Measurements from ENCODE around the gene TMEM244. TPM values are rescaled to one million over a fixed set of nuclear protein-coding genes. Genes with fewer than 3 reads are reported as not detected.

TMEM244 gene
- total RNA-seq, 4 donors from 2014 or later, result not detected

DNA sequence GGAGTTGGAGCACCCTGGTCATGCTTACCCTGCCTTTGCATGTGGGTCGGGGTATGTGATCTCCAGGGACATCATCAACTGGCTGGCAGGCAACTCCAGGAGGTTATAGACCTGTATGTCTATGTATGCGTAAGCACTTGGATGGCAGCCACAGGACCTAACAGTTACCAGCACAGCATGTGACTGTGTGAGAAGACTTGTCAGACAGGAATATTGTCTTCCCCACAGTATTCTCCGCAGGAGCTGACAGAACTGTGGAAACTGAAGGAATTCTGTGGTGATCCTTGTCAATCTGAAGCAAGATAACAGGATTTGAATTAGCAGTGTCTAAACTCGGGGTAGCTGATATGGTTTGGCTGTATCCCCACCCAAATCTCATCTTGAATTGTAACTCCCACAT, 59.2 kb downstream of the TMEM244 start:
- WGBS, 2 donors, result 28 to 44% methylated on average over 3 to 4 of the region's 4 CpGs
- Histone ChIP-seq H3K36me3 (no peaks in the 10 kb centered on the region), H3K4me3 (no peak overlapping the region), H3K27me3 (no peaks in the 10 kb centered on the region), H3K27ac (no peak overlapping the region), H3K4me1 (peaks cover 0 to 9% (median 0%) of the 10 kb centered on the region in 3 donors), H3K9me3 (no peaks in the 10 kb centered on the region)
- intact Hi-C loops (cut with DNase I), result no loop called here
- DNase-seq, result no peak
- TF ChIP-seq, protein P1, sequence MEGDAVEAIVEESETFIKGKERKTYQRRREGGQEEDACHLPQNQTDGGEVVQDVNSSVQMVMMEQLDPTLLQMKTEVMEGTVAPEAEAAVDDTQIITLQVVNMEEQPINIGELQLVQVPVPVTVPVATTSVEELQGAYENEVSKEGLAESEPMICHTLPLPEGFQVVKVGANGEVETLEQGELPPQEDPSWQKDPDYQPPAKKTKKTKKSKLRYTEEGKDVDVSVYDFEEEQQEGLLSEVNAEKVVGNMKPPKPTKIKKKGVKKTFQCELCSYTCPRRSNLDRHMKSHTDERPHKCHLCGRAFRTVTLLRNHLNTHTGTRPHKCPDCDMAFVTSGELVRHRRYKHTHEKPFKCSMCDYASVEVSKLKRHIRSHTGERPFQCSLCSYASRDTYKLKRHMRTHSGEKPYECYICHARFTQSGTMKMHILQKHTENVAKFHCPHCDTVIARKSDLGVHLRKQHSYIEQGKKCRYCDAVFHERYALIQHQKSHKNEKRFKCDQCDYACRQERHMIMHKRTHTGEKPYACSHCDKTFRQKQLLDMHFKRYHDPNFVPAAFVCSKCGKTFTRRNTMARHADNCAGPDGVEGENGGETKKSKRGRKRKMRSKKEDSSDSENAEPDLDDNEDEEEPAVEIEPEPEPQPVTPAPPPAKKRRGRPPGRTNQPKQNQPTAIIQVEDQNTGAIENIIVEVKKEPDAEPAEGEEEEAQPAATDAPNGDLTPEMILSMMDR (IDR thresholded peaks at IDR 0.05), result no peak
- TF ChIP-seq POLR2A (IDR thresholded peaks at IDR 0.05), result no peak

DNA sequence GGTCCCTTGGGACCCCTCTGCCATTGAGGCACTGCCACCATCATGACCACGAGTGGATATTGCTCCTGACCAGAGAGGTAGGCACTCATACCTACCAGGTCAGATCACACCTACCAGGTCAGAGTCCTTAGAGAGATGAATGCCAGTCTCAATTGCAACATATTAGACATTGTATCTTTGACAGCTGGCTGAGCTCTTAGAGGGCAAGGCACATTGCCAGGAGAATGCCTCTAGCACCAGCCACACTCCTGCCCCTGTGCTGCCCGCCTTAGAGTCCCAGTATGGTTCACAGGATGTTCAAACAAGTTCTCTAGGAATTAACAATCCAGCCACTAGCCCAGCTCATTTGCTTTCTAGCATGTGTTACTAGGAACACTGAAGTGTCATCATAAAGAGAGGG, 65.9 kb downstream of the TMEM244 start:
- 44% methylated on average over 2 of the region's 2 CpGs; no CpG with 5 or more reads in 1 of the 2 donors for WGBS, 2 donors
- Histone ChIP-seq H3K9me3 (no peaks in the 10 kb centered on the region), H3K27me3 (peaks cover 0 to 5% (median 0%) of the 10 kb centered on the region in 4 donors), H3K36me3 (no peaks in the 10 kb centered on the region), H3K4me1 (no peaks in the 10 kb centered on the region), H3K4me3 (no peak overlapping the region), H3K27ac (no peak overlapping the region)
- intact Hi-C loops (cut with DNase I), result no loop called here
- TF ChIP-seq, protein P1 (IDR thresholded peaks at IDR 0.05), result no peak
- no peak for TF ChIP-seq POLR2A (IDR thresholded peaks at IDR 0.05)
- no peak for DNase-seq

DNA sequence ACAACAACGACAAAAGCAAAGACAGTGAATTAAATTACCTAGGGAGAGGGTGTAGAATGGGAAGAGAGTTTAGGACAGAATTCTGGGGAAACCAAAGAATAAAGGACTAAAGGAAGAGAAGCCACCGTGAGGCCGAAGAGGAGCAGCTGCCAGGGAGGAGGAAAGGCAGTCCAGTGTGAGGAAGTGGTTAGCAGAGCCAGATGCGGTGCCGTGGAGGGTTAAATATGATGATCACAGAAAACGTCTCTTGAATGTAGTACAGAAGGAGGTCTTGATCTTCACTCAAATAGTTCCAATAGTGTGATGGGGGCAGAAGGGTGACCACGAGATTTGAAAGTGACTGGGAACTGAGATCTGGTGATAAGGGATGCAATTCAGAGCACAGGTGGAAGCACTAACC, 67.7 kb downstream of the TMEM244 start:
- TF ChIP-seq, protein P1 (IDR thresholded peaks at IDR 0.05), result no peak
- no peak for TF ChIP-seq POLR2A (IDR thresholded peaks at IDR 0.05)
- no peaks in the 10 kb centered on the region for H3K4me1 ChIP-seq
- no peaks in the 10 kb centered on the region for H3K36me3 ChIP-seq
- 54 to 62% methylated on average over 7 of the region's 7 CpGs for WGBS, 2 donors
- no peak overlapping the region for H3K4me3 ChIP-seq
- no peak for DNase-seq
- H3K27ac ChIP-seq, result no peak overlapping the region
- H3K27me3 ChIP-seq, result peaks cover 0 to 5% (median 0%) of the 10 kb centered on the region in 4 donors
- intact Hi-C loops (cut with DNase I), result no loop called here
- H3K9me3 ChIP-seq, result no peaks in the 10 kb centered on the region

DNA sequence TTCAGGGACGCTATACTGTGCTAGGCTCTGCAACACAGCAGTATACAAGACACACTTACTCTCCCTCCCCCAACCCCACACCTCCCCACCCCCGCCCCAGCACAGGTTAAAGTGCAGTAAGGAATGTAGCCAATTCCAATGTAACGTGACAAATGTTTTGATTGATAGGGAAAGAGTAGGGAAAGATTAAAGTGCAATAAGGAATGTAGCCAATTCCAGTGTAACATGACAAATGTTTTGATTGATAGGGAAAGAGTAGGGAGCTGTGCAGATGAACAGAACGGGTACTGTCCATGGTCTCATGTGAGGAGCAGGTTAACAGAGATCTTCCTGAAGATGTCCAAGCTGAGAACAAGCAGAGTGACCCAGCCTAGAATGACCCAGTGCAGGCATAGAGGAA, 69.1 kb downstream of the TMEM244 start:
- Histone ChIP-seq H3K36me3 (no peaks in the 10 kb centered on the region), H3K9me3 (no peaks in the 10 kb centered on the region), H3K27ac (no peak overlapping the region), H3K4me1 (no peaks in the 10 kb centered on the region), H3K27me3 (peaks cover 0 to 5% (median 0%) of the 10 kb centered on the region in 4 donors), H3K4me3 (no peak overlapping the region)
- 15 to 32% methylated on average over 2 to 4 of the region's 4 CpGs for WGBS, 2 donors
- intact Hi-C loops (cut with DNase I), result no loop called here
- DNase-seq, result no peak
- no peak for TF ChIP-seq POLR2A (IDR thresholded peaks at IDR 0.05)
- TF ChIP-seq, protein P1 (IDR thresholded peaks at IDR 0.05), result no peak

DNA sequence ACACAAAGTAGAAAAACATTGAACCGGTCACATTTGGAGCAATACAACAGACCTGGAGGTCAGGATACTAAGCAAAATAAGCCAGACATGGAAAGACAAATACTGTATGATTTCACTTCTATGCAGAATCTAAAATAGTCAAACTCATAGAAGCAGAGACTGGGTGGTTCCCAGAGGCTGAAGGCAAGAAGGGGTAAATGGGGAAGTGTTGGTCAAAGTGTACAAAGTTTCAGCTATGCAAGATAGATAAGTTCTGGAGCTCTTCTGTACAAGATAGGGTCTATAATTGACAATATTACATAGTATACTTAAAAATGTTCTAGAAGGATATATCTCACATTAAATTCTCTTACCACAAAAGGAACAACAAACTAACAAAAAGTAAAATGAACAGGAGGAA, 70.3 kb downstream of the TMEM244 start:
- Histone ChIP-seq H3K36me3 (no peaks in the 10 kb centered on the region), H3K27me3 (peaks cover 0 to 5% (median 0%) of the 10 kb centered on the region in 4 donors), H3K4me1 (no peaks in the 10 kb centered on the region), H3K27ac (no peak overlapping the region), H3K4me3 (no peak overlapping the region), H3K9me3 (no peaks in the 10 kb centered on the region)
- intact Hi-C loops (cut with DNase I), result no loop called here
- DNase-seq, result no peak
- 93 to 100% methylated on average over 1 of the region's 1 CpG for WGBS, 2 donors
- TF ChIP-seq POLR2A (IDR thresholded peaks at IDR 0.05), result no peak
- TF ChIP-seq, protein P1 (IDR thresholded peaks at IDR 0.05), result no peak

Measured in esophagus squamous epithelium (tissue), 5 donors.